Fibroblast of skin of abdomen (primary cell): ENCODE results near the gene SPP1.
A peak's percentile ranks its signal among the peaks of the same experiment; 100 is the strongest.

ENCODE experiments used
- DNase-seq: peaks from one replicate; pipeline ENCODE4 v3.0.0-alpha.2; 2013

Gene SPP1

GRCh38 chr4:87956501-87956900, 19.0 kb upstream of the SPP1 start:
- no peak for DNase-seq

- no peak for DNase-seq
These were observed 18.5 kb upstream of the SPP1 start for GRCh38 chr4:87957061-87957460.

DNA sequence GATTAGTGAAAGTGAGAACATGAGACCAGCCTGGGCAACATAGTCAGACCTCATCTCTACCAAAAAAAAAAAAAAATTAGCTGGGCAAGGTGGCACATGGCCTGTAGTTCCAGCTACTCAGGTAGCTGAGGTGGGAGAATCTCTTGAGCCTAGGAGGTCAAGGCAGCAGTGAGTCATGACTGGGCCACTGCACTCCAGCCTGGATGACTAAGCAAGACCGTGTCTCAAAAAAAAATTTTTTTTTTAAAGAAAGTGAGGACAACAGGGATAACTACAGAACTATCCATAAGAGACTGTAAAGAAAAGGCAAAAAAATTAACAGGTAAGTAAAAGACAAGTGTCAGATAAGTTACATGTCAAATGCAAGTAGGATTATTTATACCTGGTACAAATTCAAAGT, 13.5 kb upstream of the SPP1 start:
- DNase-seq, result peak; percentile 28

- DNase-seq, result peak; percentile 26
These were observed 12.9 kb upstream of the SPP1 start for GRCh38 chr4:87962398-87963146.

DNA sequence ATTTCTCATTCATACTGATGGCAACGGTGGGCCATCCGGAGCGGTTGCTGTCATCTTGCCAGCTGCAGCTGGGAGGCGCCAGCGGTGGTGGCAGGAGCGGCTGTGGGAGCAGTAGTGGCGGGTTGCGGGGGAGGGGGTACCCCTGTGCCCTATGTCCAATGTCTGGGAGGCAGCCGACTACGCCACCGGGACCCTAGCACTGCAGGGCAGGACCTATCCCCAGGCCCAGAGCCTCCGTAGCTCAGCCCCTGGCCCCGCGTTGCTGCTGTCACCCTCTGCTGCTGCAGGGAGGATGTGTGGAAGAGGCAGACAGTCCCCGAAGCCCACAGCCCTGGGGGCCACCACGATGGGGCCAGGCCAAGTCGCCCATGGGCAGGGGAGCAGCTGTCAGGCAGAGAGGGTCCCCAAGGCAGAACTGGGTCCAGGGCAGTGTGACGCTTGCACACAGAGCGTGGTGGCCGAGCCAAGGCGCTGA, 10.0 kb upstream of the SPP1 start:
- DNase-seq, result no peak

DNA sequence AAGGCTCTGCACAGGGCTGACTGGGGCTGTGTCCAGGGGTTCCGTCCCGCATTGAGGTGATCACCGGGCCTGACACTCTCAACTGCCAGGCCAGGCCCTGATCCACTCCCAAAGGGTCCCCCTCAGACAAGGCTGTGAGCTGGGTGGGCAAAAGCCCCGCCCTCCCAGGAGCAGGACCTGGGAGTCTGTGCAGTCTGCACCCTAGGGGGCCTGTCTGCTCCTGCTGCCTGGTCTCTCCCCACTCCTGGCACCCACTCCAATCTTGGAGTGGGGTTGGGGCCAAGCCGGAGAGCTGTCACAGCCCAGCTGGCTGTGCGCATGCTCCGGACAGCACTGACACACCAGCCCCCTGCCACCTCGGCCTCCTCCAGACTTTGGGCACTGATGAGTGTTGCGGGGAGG, 9.4 kb upstream of the SPP1 start:
- DNase-seq, result no peak

GRCh38 chr4:87967193-87967592, 8.3 kb upstream of the SPP1 start:
- DNase-seq, result no peak

DNA sequence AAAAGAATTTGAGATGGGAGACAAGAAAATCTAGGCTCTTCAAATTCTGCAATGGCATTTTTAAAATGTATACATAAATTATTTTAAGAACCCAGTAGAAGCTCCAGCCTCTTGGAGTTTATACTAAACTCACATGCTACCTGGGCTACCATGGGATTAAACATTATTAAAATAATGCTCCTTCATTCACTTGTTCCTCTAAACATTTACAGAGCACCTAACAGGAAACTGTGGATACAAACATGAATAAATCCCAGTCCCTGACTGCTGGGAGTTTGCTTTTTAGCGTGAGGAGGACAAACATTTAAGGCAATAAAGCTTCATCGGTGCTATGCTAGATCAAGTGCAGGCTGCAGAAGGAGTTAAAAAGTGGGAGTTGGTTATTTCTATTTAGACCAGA, 5.4 kb upstream of the SPP1 start:
- no peak for DNase-seq

DNA sequence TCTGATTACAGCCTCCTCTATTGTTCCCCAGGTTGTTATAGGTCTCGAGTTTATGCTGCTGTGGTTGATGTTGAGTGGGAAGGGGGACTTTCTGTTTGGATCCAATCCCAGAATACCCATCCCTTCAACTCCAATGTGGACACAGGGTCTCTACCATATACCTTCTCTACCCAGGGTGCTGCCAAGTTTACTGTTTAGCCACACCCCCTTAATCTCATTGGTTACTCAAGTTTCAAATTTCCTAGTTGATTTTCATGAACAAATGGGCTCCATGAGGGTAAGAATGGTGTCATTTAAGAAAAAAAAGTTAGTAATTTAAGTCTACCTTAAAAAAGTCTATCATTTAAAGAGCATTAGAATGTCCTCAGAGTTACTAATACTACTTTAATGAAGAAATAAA, 3.6 kb upstream of the SPP1 start:
- no peak for DNase-seq

DNA sequence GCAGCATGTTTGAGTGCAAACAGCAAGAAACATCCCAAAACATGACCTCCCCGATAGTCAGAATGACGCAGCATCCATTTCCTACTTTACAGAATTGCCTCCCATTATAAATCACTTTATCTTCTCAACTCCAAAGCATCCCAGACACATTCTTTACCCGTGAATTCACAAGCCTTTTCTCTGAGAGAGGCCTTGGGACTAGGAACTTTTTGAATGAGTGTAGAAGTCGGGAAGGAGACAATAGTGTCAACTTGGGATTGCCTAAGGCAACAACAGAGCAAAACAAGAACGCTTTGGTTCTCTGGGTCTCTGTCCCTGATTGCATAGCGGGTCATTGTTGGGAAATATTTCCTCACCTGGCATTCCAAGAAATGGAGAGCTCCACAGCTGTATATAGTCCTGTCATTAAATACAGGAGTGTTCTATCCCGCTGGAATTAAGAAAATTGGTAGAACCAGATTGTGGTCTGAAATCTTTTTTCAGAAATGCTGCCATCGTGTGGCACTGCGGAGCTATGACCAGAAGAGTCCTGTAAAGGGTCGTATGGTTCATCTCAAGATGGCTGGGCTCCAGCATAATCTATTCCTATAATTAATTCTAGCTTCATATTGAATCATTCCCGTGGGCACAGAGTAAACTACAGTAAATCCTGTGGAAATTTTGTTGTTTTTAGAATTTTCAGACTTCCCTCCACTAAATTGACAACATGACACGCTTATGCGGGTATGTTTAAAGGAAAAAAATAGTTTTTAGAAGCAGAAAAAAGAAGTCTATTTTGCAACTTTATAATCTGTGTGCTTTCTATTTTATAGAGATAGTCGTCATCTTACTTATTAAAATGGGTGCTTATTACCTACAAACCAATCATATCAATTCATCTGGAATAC, 2.0 kb upstream of the SPP1 start:
- peak; percentile 95 for DNase-seq

DNA sequence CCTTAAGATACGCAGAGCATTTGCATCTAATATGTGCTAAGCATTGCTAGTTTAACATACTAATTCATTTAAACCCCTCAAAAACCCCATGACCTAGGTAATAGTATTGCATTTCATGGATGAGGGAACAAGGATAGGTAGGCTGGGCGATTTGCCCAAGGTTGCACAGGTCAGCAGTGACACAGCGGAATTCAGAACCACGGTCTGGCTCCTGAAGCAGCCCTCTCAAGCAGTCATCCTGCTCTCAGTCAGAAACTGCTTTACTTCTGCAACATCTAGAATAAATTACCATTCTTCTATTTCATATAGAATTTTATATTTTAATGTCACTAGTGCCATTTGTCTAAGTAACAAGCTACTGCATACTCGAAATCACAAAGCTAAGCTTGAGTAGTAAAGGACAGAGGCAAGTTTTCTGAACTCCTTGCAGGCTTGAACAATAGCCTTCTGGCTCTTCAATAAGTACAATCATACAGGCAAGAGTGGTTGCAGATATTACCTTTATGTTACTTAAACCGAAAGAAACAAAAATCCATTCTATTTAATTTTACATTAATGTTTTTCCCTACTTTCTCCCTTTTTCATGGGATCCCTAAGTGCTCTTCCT, 555 bp upstream of the SPP1 start:
- DNase-seq, result no peak

DNA sequence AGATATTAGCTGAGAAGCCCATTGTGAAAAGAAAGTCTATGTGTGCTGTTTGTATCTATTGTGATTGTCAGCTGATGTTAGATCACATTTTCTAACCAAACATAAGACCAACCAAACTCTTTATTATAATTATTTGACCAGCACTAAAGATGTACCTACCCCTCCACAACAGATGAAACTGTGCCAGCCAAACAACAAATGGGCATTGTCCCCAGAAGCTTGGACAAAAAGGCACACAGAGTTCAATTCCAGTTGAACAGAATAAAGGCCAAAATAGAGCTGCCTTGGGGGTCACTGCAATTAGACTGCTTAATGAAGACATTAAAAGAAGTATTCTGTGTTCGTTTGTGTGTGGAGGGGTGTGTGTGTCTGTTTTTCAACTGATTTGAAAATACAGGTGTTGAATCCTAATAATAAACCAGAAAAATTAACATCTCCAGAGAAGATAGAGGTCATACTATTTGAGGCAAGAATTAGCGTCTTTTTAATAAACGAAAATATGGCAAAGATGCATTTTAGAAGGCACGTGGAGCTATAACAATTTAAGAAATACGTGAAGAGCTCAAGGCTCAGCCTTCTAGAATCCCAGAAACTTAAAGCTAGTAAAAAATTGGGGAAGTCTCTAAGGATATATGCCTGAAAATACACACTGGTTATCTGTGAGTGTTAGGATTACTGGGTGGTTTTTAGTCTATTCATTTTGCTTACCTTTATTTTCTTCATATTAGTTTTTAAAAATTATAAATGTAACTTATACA, 2.2 kb downstream of the SPP1 start:
- no peak for DNase-seq

DNA sequence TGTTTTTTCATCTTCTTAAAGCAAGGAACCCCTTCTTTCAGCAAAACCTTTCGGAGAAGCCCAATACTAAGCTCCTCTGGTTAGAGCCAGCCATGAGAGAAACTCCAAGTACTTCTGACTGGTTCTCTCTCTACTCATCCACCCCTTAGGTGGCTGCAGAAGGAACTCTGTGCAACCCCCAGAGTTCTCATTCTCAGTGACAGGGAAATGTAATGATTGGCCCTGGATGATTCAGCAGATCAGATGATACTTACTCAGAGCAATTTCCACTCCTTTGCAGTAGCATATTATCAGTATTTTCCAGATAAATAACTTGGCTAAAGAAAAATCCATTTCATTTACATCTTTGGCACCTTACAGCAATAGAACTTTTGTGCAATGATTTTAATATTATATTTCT, 3.2 kb downstream of the SPP1 start:
- peak; percentile 44 for DNase-seq

- DNase-seq, result no peak
These were observed 4.3 kb downstream of the SPP1 start for GRCh38 chr4:87979810-87980209.

DNA sequence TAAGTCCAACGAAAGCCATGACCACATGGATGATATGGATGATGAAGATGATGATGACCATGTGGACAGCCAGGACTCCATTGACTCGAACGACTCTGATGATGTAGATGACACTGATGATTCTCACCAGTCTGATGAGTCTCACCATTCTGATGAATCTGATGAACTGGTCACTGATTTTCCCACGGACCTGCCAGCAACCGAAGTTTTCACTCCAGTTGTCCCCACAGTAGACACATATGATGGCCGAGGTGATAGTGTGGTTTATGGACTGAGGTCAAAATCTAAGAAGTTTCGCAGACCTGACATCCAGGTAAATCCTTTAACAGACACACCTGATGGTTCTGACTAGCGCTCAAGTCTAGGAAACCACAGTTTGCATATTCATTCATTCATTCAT, 6.0 kb downstream of the SPP1 start:
- no peak for DNase-seq

GRCh38 chr4:87982036-87982435, 6.5 kb downstream of the SPP1 start:
- DNase-seq, result no peak

GRCh38 chr4:87982446-87983010, 7.0 kb downstream of the SPP1 start:
- DNase-seq, result peak; percentile 57

GRCh38 chr4:87983996-87984395, 8.5 kb downstream of the SPP1 start:
- DNase-seq, result no peak

DNA sequence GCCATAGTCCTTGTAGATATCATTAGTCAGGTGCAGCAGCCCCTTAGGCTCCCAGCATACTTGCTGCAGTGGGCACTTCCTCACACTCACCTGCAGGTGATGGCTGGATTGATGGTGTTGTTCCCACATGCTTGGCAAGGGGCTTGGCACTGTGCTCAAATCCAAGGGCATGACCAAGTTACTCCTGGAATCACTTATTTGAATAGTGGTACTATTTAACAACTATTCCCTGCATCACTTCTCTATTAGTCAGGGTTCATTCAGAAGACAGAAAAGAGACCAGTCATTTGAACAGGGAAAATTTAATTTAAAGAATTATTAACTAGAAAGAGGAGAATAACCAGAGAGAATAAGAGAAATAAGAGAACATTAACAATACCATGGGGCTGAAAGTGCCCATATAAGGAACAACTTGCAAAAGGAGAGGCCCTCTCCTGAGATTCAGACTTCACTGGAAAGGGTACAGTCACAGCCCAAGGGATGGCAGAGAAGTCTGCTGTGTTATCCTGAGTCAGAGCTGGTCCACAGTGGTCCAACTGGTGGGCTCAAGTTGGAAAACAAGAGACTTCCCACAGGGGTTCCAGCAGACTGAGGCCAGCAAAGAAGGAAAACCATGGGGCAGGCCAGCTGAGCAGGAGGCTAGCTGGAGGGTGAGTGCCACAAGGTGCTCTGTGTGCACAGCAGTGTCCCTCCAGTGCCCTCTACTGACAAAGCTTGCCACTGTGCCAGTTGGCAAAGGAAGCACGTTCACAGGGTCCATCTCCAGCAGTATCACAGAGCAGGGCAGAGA, 9.8 kb downstream of the SPP1 start:
- DNase-seq, result peak; percentile 52

- no peak for DNase-seq
These were observed 10.3 kb downstream of the SPP1 start for GRCh38 chr4:87985887-87986200.

DNA sequence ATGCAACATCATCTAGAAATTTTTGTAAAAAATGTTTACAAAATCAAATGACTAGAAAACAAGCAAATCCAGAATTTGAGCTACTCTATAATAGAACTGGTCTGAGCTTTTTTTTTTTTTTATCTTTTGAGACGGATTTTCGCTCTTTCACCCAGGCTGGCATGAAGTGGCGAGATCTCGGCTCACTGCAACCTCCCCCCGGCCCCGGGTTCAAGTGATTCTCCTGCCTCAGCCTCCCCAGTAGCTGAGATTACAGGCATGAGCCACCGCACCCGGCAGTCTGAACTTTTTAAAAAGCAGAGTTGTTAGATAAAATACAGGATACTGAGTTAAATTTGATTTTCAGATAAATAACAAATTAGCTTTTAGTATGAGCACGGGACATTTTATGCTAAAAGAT, 11.0 kb downstream of the SPP1 start:
- no peak for DNase-seq

GRCh38 chr4:87989765-87990164, 14.3 kb downstream of the SPP1 start:
- DNase-seq, result no peak
